NT2/D1 (cell line): Measurements from ENCODE around the gene EPGN.

ENCODE experiments used
- DNase-seq: peaks from one replicate; pipeline ENCODE4 v3.0.0-alpha.2; 2011; ENCODE audit warnings: low read depth, low spot score
- H3K27me3 ChIP-seq: 2 replicates; pipeline ENCODE4 v1.6.0; 2011; ENCODE audit warnings: mild to moderate bottlenecking; ENCODE audit not compliant: insufficient read length, insufficient read depth
- H3K36me3 ChIP-seq: 2 replicates; pipeline ENCODE4 v1.6.1; 2011; ENCODE audit warnings: mild to moderate bottlenecking, low read length, mixed read lengths; ENCODE audit not compliant: insufficient read depth, insufficient read length
- H3K4me1 ChIP-seq: 2 replicates; pipeline ENCODE4 v1.5.1; 2011; ENCODE audit not compliant: insufficient read depth, insufficient read length
- H3K4me3 ChIP-seq: 2 replicates; pipeline ENCODE4 v1.5.1; 2011; ENCODE audit warnings: low read depth; ENCODE audit not compliant: insufficient read length
- H3K9ac ChIP-seq: 2 replicates; pipeline ENCODE4 v1.6.0; 2011; ENCODE audit warnings: low read depth; ENCODE audit not compliant: insufficient read length
- H3K9me3 ChIP-seq: 2 replicates; pipeline ENCODE4 v1.5.1; 2011; ENCODE audit warnings: mild to moderate bottlenecking, low read length; ENCODE audit not compliant: insufficient read depth
- SUZ12 ChIP-seq: IDR thresholded peaks from 2 replicates; pipeline ENCODE4 v1.6.1; 2011; ENCODE audit not compliant: insufficient read length, insufficient read depth; ENCODE audit errors: extremely low read depth
- YY1 ChIP-seq: IDR thresholded peaks from 2 replicates; pipeline ENCODE4 v1.6.1; 2011; ENCODE audit not compliant: insufficient read length, insufficient read depth
- ZNF274 ChIP-seq: IDR thresholded peaks from 2 replicates; pipeline ENCODE4 v1.6.1; 2011; ENCODE audit warnings: mild to moderate bottlenecking, low read depth, low read length

The EPGN gene

DNA sequence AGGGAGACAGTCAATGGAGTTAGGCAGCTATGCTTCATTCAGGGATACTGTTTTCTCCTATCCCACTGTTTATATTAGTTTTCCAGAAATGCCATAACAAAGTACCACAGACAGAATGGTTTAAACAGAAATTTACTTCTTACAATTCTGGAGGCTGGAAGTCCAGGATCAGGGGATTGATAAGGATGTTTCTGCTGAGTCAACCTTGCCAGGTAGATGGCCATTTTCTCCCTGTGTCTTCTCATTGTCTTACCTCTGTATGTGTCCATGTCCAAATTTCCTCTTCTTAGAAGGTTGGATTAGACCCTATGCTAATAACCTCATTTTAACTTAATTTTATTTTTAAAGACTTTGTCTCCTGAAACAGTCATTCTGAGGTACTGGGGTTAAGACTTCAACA is 20.5 kb upstream of the EPGN start:
- H3K36me3 ChIP-seq = no peaks in the 10 kb centered on the region
- H3K27me3 ChIP-seq = no peaks in the 10 kb centered on the region
- TF ChIP-seq ZNF274 (no peak), SUZ12 (no peak), YY1 (no peak)
- no peak for DNase-seq
- H3K9me3 ChIP-seq = no peaks in the 10 kb centered on the region
- no peaks in the 10 kb centered on the region for H3K4me1 ChIP-seq
- no peak overlapping the region for H3K9ac ChIP-seq
- H3K4me3 ChIP-seq = no peak overlapping the region

DNA sequence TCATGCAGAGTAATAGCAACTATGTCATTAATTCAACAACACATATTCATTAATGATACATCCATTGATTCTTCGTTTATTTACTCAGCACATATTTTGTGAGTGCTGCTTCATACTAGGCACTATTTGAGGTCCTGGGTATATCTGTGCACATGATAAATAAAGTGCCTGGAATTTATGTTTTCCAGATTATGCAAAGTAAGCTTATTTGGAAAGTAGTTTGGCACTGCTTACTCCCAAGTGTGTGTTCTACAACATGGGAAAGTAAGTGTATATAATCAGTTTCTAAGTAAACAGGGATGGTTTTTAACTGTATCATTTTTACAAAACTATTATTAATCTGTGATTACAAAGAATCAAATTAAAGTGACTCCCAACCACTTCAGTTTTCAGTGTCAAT is 16.8 kb upstream of the EPGN start:
- H3K36me3 ChIP-seq = no peaks in the 10 kb centered on the region

DNA sequence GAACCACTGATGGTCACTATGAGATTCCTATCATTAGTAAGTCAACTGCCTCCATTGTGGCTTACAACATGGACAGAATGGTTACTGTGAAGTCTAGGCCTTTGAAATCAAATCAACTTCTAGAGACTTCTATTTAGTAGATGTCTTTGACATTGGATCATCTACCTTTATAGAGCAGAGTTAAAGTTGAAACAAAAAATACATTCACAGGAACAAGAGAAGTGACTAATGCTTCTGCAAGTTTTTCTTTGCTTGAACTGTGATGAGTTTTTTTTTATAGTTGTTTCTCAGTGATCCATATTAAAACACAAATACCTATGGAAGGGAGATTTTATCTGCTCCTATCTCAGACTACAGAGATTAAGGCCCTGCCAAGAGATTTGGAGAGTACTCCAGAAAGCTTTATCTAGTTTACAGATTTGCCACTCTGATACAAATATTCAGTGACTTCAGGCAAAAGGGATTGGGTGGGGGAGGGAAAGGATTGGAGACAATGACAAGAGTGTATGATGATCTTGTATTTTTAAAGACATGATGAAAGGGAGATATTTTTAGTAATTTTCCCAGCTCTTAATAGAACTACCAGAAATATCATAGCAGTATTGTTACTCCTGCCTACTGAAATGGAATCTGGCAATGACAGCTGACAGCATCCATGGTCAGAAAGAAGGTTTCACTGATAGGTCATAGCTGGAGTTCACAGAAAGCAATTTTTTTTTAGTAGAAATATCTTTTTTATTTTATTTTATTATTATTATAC is 16.0 kb upstream of the EPGN start:
- Histone ChIP-seq H3K4me3 (no peak overlapping the region), H3K9ac (no peak overlapping the region), H3K27me3 (no peaks in the 10 kb centered on the region), H3K9me3 (no peaks in the 10 kb centered on the region), H3K4me1 (no peaks in the 10 kb centered on the region), H3K36me3 (no peaks in the 10 kb centered on the region)
- no peak for DNase-seq
- no peak for TF ChIP-seq ZNF274
- no peak for TF ChIP-seq SUZ12
- TF ChIP-seq YY1 = no peak

More for the DNA sequence above, 16.8 kb upstream of the EPGN start:
- H3K9me3 ChIP-seq = no peaks in the 10 kb centered on the region
- no peak overlapping the region for H3K4me3 ChIP-seq
- no peak overlapping the region for H3K9ac ChIP-seq
- H3K4me1 ChIP-seq = no peaks in the 10 kb centered on the region
- no peak for DNase-seq
- TF ChIP-seq ZNF274 (no peak), YY1 (no peak), SUZ12 (no peak)
- no peaks in the 10 kb centered on the region for H3K27me3 ChIP-seq

DNA sequence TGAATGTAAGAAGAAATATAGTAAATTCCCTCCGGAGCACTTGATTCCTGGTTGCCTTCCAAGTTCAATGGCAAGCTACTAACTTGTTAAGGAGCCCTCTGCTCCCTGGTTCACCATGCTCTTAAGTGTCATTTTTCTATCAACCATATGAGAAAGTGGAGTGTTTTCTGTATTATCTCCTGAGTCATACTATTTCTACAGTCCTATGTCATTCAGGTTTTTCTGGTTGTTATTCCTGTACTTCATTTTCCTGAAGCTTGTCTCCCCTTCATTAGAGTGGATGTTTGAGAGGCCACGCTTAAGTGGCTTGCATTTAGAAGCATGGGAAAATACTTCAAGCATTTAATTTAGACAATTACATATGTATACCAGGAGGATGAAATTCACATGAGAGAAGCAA is 14.7 kb upstream of the EPGN start:
- Histone ChIP-seq H3K9ac (no peak overlapping the region), H3K27me3 (no peaks in the 10 kb centered on the region), H3K4me1 (no peaks in the 10 kb centered on the region), H3K36me3 (no peaks in the 10 kb centered on the region), H3K9me3 (no peaks in the 10 kb centered on the region), H3K4me3 (no peak overlapping the region)
- TF ChIP-seq YY1 = no peak
- no peak for TF ChIP-seq ZNF274
- no peak for TF ChIP-seq SUZ12
- no peak for DNase-seq

DNA sequence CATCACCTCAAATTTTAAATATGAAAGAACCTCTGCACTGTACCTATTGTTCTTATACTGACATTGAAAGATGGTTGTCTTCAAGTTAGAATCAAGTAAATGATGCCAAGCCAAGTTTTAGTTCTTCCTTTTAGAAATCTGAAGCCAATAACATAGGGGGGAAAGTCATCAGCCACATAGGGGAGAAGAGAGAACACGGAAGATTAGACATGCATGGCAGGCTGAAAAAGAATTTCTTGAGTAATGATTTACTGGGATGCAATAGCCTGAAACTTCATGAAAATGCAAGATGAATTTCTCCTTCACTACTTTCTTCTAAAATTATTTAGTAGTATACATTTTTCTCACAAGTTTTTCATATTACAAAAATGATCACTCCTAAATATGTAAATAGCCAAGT is 13.6 kb upstream of the EPGN start:
- no peak for DNase-seq
- TF ChIP-seq SUZ12 (no peak), ZNF274 (no peak), YY1 (no peak)

DNA sequence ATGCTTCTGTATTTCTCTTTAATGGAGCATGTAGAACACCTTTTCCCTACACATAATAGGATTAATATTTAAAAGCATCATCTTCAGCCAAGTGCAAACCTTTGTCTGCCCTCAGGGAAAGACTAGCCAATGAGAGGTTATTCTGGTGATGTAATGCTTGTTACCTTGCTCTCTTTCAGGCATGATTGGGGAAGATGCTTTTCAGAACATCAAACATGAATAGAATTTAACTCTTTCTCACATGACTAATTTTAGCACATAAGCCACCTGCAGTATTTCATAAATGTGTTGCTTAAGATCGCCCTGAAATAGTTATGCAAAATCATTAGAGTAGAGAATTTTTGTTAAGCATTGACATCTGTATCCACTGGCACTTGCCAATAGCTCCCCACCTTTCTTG is 10.7 kb upstream of the EPGN start:
- DNase-seq = no peak
- Histone ChIP-seq H3K9ac (no peak overlapping the region), H3K4me1 (no peaks in the 10 kb centered on the region), H3K9me3 (no peaks in the 10 kb centered on the region), H3K27me3 (no peaks in the 10 kb centered on the region), H3K36me3 (no peaks in the 10 kb centered on the region), H3K4me3 (no peak overlapping the region)
- TF ChIP-seq ZNF274 (no peak), YY1 (no peak), SUZ12 (no peak)

More for the DNA sequence above, 13.6 kb upstream of the EPGN start:
- no peaks in the 10 kb centered on the region for H3K27me3 ChIP-seq
- no peak overlapping the region for H3K4me3 ChIP-seq
- H3K4me1 ChIP-seq = no peaks in the 10 kb centered on the region
- H3K9ac ChIP-seq = no peak overlapping the region
- H3K36me3 ChIP-seq = no peaks in the 10 kb centered on the region
- H3K9me3 ChIP-seq = no peaks in the 10 kb centered on the region

DNA sequence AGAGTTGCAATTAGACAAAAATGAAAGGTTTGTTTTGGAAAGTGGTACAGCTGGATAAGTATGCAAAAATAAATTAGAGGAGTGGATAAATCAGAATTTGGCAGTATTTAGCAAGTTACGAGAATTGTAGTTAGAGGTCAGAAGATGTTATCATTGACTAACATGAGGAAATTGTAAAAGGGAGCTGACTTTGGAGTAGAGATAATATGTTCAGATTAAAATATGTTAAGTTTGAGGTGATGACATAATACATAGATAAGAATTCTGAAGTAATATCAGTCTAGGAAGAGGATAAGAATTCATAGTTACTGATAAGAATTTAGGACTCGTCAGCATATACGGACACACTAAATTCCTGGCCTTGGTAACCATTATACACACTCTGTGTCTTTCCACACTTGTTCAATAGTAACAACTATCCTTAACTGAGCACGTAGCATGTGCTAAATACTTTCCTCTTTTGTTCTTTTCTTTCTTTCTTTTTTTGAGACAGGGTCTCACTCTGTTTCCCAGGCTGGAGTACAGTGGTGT is 4.1 kb upstream of the EPGN start:
- DNase-seq = no peak
- TF ChIP-seq YY1 = no peak
- no peak for TF ChIP-seq SUZ12
- no peak for TF ChIP-seq ZNF274
- Histone ChIP-seq H3K36me3 (no peaks in the 10 kb centered on the region), H3K27me3 (no peaks in the 10 kb centered on the region), H3K4me3 (no peak overlapping the region), H3K4me1 (no peaks in the 10 kb centered on the region), H3K9ac (no peak overlapping the region), H3K9me3 (no peaks in the 10 kb centered on the region)
